ENCODE results near the gene UPK3A.

UPK3A gene

DNA sequence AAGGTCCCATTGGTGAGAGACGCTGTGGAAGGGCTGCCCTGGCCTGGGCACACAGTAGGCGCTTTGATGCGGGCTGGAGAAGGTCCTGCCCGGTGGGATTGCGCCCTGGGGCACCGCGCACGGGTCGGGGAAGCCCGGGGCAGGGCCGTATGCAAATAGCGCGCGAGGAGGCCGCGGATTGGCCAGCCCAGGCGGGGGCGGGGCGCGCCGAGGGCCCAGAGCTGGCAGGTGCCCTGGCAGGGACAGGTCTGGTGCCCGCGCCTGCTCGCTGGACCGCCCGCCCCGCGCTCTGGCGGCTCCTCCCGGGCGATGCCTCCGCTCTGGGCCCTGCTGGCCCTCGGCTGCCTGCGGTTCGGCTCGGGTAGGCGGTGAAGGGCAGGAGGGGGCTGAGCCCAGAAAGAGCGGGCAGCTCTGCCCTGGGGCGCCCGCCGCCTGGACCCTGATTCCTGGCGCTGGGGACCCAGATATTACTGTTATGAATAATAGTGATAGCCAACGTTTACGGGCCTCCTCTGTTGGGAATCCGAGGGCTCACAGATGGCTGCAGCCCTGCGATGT, at the start of gene UPK3A:
UPK3A (plus strand) TSS at position 245 of the 558 bp plus-strand sequence; CDS start at position 310, 65 bp downstream.
- peak within 1 kb of the TSS; percentile 3 for H3K4me3 ChIP-seq (ENCODE audit: low read depth, low read length)

DNA sequence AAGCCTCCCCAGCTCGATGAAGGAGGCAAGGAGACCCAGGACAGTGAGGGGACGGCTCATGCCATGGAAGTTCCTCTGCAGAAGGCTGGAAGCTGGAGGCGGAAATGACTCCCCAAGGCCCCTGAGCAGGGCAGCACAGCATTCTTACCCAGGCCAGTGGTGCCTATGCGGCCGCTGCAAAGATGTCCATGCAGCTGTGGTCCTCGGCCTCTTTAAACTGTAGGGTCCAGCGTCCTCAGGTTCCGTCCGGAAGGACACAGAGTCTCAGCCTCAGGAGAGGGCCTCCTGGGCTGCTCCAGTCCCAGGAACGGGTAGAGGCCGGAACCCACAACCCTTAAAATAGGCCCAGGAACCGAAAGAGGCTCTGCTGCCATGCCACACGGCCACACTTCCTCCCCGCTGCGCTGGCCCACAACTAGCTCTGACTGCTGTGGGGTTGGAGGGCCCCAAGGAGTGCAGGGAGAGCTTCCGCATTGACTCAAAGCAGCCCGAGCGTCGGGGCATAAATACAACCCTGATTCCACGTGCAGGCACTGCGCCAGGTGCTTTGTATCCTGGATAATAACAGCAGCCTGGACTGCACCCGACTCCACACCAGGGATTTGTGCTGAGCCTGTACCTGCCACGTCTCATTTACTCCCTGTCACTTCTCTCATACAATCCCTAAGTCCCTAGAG, 49.5 kb upstream of the UPK3A start:
- no peak overlapping the region for H3K4me3 ChIP-seq (ENCODE audit: low read depth, low read length)
- no peak for DNase-seq (ENCODE audit: low read depth)

More for the DNA sequence above, at the start of gene UPK3A:
- DNase-seq (ENCODE audit: low read depth), result no peak

DNA sequence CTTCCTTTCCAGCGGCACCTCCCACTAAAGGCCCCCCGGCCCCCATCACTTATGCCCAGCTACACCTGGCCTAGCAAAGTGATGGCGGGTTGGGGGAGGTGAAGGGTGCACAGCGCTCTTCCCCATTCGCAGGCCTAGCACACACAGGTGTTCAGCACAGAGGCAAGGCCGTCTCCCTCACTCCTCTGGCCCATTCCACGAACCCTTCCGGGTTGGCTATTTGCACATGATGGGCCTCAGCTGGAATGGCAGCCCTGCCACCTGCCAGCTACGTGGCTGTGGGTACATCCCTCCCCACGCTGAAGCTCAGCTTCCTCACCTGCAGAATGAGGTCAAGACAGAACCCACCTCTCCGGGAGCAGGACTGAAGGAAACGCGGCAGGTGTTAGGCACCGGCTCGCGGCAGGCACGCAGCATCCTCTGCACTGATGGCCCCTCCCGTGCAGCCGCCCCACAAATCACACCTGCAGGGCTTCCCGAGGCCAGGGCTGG, 48.9 kb upstream of the UPK3A start:
- no peak for DNase-seq (ENCODE audit: low read depth)
- no peak overlapping the region for H3K4me3 ChIP-seq (ENCODE audit: low read depth, low read length)

DNA sequence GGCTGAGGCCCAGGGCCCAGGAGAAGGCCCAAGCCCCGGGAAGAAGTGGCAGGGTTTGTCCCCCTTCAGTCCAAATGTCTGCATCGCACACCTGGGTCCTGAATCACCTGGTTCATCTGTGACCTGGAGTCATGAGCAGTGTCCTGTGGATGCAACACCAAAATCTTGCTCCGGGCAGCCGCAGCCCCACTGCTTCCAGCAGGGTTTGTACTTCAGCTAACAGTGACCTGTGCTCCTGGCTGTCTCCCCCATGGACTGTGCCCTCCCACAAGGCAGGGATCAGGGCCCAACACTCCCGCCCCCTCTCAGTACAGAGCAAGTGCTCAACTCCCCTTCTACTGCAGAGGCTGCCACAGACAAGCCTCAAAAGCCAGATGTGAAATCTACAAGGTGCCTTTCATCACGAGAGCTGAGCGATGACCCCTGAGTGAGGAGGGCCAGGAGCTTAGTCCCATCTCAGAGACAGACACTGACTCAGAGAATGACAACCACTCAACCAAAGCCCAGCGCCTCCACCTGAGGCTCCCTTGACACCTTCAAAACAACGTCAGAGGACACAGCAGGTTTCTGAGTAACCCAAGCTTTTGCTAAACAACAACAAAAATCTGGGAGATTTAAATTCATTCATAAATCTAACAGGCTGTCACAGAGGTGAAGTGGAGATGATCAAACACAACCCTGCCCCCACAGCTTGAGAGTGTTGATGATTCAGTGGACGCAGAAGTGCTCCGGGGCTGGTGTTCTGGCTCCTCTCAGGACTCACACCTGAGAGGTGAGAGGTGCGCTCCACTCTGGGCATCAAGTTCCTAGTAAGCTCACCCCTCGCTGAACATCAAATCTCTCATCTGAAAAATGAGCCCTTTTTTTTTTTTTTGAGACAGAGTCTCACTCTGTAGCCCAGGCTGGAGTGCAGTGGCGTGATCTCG, 47.4 kb upstream of the UPK3A start:
- no peak for DNase-seq (ENCODE audit: low read depth)
- H3K4me3 ChIP-seq (ENCODE audit: low read depth, low read length), result no peak overlapping the region

DNA sequence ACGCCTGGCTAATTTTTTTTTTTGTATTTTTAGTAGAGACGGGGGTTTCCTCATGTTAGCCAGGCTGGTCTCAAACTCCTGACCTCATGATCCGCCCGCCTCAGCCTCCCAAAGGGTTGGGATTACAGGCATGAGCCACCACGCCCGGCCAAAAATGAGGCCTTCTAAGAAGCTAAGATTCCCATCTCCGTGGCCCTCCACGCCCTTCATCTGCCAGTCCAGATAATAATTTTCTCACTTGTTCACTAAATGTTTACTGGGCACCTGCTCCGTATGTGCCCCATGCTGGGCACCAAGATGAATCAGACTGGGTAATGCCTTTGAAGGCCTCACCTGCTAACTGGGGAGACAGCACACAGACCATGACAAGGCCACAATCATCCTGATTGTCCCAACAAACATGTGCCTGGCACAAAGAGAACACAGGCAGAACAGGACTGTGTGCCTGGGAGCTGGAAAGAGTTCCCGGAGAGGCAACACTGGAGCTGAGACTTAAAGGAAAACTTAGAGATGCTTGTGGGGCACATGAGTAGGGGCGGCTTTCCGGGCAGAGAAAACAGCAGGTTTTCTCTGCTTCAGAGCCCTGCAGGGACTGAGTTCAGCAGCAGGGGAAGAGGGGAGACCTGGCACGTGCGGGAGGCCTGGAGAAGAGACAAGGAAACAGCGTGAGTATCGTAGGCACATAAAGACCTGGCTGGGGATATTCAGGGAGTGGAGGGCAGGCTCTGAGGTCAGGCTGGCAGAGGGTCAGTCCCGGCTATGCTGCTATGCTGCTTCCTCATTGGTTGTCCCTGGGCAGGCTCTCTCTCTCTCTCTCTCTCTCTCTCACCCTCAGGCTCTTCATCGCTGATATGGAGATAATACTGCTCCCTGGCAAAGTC, 46.4 kb upstream of the UPK3A start:
- no peak overlapping the region for H3K4me3 ChIP-seq (ENCODE audit: low read depth, low read length)
- DNase-seq (ENCODE audit: low read depth), result no peak

DNA sequence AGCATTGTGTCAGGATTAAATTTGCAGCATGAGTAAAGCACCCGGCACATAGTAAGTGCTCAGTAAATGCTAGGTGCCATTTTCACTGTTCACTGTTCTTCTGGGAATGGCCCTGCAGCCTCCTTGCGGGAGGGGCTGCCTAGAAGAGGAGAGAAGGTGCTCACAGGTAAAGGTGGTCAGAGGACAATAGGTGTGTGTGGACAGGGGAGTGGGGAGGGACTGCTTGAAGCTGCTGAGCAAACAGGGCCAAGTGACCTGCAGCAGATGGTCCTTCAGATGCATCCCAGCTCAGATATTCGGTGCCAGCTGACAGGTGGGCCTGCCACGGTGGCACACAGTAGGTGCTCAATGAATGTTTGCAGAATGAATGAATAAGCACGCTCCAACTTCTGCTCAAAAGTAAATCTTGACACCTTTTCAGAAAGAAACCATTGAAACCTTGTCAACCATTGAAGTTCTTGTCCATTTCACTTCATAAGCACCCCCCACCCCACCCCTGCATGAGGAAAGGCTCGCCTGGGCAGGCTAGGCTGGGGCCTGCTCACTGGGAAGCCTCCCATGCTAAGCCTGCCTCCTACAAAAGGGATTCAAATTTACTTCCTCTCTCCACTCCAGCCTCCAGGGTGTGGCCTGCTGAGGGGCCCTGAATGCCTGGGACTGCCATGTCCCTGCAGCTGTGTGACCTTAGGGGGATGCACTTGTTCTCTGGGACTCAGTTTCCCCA, 45.6 kb upstream of the UPK3A start:
- H3K4me3 ChIP-seq (ENCODE audit: low read depth, low read length), result peak overlapping the region; percentile 66
- no peak for DNase-seq (ENCODE audit: low read depth)

DNA sequence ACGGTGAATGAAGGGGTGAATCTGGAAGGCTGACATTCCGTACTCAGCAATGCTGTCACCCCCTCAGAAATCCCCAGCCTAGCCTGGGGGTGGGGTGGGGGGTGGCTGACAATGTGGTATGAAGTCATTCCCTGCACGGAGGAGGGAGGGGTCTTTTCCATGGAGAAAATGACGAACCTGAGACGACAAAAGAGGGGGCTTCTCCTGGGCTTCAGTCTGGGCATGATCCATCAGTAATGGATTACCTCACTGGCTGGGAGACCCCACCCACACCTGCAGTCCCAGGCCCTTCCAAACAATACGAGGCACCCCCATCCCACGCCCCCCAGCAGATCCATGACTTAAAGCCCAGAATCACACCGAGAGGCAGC, 45.1 kb upstream of the UPK3A start:
- H3K4me3 ChIP-seq (ENCODE audit: low read depth, low read length), result peak overlapping the region; percentile 66
- DNase-seq (ENCODE audit: low read depth), result no peak

DNA sequence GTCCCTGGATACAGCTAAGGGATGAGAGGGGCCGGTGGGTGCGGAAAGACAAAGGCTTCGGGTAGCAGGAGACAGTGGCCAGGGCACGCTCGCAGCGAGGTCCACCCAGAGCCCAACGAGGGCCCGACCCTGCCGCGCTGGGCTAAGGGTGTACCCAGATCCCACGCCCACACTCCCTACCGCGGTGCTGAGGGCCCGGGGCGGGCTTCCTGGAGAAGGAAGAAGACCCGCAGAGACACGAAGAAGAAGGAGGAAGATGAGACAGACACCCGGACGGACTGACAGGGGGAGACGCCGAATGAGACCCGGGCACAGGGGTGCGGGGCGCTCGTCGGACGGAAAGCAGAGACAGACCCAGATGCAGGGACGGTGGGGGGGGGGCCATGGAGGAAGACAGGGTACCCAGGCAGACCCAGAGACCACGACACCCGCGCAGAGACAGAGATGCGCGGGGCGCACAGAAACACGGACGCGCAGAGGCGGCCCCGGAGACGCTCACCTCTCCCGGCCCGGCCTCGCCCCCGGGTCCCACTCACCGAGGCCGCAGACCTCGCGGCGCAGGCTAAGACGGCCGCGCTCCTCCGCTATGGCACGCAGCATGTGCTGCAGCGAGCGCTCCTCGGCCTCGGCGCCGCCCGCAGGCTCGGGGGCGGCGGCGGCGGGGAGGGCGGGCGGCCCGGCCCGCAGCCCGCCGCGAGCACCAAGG, 44.5 kb upstream of the UPK3A start:
- DNase-seq (ENCODE audit: low read depth), result no peak

DNA sequence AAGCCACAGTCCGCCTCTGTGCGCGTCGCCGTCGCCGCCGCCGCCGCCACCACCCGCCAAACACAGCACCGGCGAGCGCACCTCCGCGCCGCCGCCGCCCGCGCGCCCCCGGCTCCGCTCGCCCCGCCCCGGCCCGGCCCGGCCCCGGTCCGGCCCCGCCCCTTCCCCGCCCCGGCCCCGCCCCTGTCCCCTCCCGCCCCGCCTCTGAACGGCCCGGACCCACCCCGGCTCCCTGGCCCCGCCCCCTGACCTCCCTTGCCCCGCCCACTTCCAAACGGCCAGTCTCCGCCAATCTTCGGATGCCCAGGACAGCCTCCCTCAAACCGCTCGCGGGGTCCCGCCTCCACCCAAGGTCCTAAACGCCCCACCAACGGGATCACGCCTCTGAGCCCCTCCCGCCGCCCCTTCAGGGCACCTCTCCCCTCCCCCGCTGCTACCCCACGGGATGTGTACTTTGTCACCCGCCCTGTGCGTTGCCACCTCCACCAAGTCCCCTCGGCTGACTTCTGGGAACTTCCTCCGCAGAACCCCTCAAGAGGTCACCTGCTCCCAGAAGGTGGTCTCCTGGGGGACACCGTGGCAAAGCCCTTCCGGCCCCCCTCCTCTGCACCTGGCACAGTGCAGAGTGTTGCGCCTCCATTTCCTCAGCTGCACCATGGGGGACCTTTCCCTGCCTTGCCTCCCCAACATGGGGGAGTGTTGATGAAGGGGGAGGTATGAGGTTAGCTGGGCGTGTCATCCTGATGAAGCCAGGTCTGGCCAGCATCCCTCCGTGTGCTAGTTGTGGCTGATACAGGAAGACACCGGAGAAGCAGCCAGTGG, 43.7 kb upstream of the UPK3A start, which contains the start of gene KIAA0930:
KIAA0930 (minus strand) TSS at position 85 of the 822 bp plus-strand sequence. CDS start 191 bp downstream, outside the sequence.
- no peak for DNase-seq (ENCODE audit: low read depth)
- peak within 1 kb of the TSS; percentile 66 for H3K4me3 ChIP-seq (ENCODE audit: low read depth, low read length)

More for the DNA sequence above, 44.5 kb upstream of the UPK3A start:
- H3K4me3 ChIP-seq (ENCODE audit: low read depth, low read length), result peak overlapping the region; percentile 66

DNA sequence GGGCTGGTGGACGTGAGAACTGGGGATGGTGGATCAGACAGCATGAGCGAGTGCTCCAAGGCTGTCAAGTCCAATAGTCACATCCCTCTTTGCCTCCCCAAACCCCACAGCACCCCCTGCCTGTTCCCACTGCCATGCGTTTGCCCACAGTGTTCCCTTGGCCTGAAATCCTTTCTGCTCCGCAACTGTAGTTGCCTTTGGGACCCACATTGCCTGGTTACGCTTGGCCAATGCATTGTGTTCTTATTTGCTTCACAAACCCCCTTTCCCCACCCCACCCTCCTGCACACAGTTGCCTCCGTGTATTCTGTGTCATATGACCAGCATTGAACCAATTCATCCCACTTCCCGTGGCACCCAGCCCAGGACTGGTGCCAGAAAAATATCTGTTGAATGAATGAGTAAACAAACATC, 42.0 kb upstream of the UPK3A start:
- no peak for DNase-seq (ENCODE audit: low read depth)

DNA sequence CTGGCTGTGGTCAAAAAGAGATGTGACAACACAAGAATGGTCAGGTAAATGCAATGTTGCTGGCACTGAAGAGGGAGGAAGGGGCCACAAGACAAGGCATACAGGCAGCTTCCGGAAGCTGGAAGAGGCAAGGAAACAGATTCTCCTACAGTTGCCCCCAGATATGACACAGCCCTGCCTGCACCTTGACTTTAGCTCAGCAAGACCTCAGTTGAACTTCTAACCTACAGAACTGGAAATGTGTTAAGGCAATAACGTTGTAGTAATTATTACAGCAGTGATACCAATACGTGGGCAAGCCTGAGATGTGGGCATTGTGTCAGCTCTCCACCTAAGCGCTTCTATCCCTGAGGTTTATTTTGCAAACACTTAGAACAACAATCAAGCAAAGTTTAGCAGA, 39.8 kb upstream of the UPK3A start:
- H3K4me3 ChIP-seq (ENCODE audit: low read depth, low read length), result no peak overlapping the region
- DNase-seq (ENCODE audit: low read depth), result no peak

More for the DNA sequence above, 42.0 kb upstream of the UPK3A start:
- H3K4me3 ChIP-seq (ENCODE audit: low read depth, low read length), result no peak overlapping the region

DNA sequence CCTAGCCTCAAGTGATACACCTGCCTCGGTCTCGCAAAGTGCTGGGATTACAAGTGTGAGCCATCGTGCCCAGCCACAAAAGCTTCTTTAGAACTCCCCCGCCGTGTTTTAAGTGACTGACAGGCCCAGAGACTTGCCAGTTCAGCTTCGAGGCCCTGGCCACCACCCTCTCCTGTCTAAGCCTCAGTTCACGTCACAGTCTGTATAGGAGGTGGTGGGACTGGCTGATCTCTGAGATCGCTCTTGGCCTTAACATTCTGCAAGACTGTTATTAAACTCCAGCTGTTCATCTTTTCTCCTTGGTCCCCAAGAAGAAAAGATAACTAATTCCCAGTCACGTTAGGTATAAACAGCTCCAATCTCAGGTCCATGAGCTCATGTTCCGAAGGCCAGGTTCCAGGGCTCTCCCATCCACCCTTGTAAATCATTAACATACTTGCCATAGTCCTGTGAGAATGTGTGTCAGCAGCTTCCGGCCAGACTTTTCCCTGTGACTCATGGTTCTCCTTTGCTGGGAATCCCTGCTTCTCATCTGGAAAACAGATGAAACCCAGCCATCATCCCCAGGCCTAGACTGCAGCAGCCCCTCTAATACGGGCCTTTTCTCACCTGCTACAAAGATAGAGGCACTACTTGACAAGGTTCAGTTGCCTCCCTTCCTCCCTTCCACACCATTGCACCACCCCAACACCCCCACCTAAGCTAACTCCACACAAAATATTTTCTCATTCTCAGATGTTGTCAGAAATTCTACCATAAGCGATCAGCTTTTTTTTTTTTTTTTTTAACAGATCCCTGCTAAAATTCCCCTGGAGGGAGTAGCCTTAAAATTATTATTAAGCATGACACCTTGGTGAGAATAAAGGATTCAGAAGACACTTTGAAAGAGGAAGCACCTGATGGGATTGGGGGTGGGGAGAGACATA, 38.4 kb upstream of the UPK3A start:
- H3K4me3 ChIP-seq (ENCODE audit: low read depth, low read length), result no peak overlapping the region
- DNase-seq (ENCODE audit: low read depth), result peak; percentile 78

DNA sequence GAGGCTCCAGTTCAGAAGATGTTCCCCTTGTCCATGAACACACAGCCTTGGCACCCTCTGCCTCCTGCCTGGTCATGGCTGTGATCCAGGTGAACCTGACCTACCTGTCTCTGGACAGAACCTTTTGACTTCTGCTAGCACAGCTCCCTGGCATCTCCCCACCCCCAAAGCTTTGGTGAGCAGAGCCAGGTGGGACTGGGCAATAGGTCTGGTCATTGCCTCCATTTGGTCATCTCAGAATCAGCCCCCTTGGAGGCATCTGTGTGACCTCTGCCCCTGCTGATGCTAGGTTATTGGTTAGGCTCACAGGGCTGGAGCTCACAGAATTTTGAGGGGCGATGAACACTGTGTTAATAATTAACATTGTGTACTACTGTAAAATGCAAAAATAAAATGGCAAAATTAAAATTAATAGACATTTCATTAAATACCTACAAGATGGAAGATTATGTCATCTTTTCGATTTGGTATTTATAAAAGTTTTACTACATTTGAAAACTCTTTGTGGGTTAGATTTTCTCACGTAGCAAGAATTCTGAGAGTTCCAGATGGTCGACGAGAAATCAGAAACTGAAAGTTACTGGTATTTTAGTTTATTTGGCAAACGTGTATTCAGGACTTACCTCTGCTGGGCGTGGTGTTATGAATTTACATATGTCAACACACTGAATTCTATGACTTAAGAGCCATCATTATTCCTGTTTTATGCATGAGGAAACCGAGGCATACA, 35.8 kb upstream of the UPK3A start:
- DNase-seq (ENCODE audit: low read depth), result no peak
- H3K4me3 ChIP-seq (ENCODE audit: low read depth, low read length), result no peak overlapping the region

DNA sequence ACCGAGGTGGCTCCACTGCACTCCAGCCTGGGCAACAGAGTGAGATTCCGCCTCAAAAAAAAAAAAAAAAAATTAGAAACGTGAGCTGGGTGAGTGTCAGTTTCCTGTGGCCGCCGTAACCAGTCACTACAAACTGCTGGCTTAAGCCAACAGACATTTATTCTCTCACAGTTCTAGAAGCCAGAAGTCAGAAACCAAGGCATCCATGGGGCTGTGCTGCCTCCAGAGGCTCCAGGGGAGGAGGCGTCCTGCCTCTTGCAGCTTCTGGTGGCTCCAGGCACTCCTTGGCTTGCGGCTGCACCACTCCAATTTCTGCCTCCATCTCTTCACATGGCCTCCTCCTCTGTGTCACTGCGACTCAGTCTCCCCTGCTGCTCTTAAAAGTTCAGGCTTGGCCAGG, 32.9 kb upstream of the UPK3A start:
- DNase-seq (ENCODE audit: low read depth), result no peak
- no peak overlapping the region for H3K4me3 ChIP-seq (ENCODE audit: low read depth, low read length)

DNA sequence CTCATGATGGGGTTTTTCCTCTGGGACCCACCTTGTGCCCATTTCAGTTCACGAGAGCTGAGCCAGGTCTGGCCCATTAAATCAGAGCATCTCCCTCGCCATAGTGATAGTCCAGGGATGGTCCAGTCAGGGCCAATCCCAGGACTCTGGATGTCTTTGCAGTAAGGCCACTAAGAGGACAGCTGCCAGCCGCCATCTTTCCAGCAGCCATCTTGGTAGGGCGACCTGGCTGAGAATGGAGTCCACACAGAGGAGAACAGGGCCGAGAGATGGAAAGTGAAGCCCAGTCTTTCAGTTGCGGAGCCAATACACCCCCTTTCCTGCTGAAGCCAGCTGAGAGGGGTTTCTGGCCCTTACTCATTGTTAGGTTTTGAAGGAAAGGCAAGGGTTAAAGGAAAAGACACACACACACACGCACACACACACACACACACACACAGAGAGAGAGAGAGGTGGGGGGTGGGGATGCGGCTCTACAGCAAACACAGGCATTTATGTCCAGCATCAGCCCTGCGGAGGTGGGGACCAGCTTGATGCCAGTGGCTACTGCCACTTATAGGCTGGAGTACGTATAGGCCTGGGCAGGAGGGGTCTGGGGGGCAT, 31.6 kb upstream of the UPK3A start:
- no peak for DNase-seq (ENCODE audit: low read depth)

More for the DNA sequence above, 31.6 kb upstream of the UPK3A start:
- H3K4me3 ChIP-seq (ENCODE audit: low read depth, low read length), result no peak overlapping the region

All from skeletal muscle cell (primary cell).